GM21576 (cell line): ENCODE results near the gene CFAP20DC.
"Not testable (repeated sequence)": the region's sequence is repeated elsewhere in the genome, so short reads cannot be mapped to it uniquely, and the experiment has no call there.

Experiments
- ATAC-seq: cut with Tn5 transposase; IDR thresholded peaks from one replicate; pipeline ENCODE4 v1.9.1; 2021; ENCODE audit warnings: mild to moderate bottlenecking, moderate library complexity; ENCODE audit not compliant: unreplicated experiment

The CFAP20DC gene

DNA sequence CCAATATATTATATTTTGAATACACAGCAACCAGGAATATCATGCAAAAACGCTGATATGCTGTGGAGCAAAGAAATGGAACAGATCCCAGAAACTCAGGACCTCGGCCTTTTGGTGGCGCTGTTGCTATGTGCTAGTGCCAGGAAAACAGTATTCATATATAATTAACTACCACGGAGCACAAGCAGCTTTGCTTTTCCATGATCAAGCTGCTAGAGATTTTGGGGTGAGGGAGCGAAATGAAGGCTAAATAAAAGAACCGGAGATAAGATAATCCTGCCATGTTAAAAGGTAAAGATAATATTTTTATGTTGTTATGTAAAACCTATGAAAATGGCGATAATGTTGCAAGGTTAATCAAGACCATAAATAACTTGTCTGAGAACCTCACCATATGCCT lies 225.5 kb downstream of the CFAP20DC start:
- no peak for ATAC-seq

DNA sequence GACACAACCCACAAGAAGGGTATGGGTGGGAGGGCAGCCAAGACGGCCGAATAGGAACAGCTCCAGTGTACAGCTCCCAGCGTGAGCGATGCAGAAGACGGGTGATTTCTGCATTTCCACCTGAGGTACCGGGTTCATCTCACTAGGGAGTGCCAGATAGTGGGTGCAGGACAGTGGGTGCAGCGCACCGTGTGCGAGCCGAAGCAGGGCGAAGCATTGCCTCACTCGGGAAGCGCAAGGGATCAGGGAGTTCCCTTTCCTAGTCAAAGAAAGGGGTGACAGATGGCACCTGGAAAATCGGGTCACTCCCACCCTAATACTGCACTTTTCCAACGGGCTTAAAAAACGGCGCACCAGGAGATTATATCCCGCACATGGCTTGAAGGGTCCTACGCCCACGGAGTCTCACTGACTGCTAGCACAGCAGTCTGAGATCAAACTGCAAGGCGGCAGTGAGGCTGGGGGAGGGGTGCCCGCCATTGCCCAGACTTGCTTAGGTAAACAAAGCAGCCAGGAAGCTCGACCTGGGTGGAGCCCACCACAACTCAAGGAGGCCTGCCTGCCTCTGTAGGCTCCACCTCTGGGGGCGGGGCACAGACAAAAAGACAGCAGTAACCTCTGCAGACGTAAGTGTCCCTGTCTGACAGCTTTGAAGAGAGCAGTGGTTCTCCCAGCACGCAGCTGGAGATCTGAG lies 243.1 kb downstream of the CFAP20DC start:
- ATAC-seq: not testable (repeated sequence)

DNA sequence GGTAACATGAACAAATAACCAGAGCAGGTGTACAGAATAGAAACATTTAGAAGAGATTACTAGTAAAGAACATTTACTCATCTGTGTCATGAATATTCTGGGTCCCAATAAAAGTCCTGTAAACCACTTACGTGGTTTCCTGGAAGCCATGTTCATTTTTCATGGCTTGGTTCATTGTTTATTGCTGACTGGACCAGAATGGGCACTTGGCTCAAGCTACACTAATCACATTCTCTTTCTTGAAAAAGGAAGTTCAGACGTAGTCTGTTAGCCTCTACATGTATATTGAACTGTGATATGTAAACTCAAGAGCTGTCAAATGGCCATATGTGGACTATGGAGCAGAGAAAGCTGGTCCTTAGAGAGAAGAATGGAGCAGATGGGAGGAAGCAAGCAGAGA lies 244.9 kb downstream of the CFAP20DC start:
- no peak for ATAC-seq

DNA sequence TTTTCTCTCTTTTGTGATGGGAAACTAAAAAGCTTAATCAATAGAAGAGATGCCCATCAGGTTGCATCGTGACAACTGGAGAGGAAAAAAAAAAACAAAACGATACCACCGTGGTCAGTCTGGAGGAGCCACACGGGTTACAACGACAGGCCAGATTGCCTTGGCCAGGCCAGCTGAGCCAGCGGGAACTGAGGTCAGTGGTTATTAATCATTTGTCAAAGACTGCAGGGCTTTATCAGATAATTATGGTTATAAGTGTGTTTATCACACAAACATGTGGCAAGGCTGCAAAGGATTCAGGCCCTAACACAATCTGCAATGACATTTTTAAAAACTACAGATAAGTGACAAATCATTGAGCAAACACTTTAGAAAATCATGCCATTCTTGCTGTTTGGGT lies 248.3 kb downstream of the CFAP20DC start:
- ATAC-seq: no peak

DNA sequence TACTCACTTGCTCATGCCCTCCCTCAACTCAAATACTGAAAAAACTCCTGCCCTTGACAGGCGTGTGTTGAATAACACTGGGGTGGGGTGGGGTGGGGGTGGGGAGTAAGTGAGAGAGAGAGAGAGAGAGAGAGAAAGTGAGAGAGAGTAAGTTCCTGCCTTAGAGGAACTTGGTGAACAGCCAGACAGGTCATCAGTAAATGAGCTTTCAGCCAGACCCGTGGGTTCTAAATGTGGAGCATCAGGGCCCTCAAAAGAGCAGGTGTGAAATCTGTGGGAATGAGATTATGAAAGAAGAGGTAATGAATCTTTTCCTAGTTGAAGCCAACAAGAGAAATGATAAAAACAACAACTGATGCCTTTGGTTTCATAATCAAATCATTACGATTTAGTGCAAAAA lies 248.9 kb downstream of the CFAP20DC start:
- ATAC-seq: no peak

DNA sequence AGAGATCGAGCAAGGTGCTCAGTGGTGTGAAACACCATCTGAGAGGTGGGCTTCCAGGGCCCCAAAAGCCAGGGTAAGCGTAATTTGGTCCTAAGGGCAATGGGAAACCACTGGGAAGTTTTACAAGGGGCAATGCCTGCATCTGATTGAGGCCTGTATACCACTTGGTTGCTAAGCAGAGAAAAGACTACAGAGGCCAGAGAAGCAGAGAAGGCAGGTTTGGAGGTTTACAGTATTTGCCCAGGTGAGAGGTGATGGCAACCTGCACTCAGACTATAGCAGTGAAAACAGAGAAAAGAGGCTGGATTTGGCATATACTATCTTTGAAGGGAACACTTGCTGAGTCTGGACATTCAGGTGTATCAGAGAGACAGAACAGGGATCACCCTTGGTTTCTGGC lies 249.8 kb downstream of the CFAP20DC start:
- ATAC-seq: no peak

DNA sequence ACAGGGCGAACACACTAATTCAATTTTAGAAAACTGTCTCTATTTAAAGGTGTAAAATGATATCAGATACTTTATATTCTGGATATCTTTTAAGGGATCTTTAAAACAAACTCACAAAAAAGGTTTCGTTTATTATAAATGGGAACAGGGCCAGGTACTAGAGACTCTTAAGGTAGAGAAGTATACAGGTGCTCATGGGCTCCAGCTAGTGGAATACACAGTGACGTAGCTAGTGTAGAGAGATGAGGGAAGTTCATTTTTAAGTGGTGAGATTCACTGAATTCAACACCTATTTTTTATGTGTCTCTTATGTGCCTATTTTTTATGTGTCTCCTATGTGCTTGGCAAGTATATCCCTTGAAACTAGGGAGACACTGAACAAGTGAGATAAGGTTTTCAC lies 250.6 kb downstream of the CFAP20DC start:
- ATAC-seq: no peak

DNA sequence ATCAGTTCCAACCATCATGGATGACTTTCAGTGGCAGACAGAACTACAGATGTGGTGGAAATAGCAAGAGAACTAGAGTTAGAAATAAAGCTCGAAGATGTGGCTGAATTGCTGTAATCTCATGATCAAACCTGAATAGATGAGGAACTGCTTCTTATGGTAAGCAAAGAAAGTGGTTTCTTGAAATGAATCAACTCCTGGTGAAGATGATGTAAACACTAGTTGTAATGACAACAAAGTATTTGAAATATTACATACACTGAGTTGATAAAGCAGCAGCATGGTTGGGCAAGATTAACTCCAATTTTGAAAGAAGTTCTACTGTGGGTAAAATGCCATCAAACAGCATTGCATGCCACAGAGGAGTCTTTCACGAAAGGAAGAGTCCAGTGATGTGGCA lies 251.5 kb downstream of the CFAP20DC start:
- no peak for ATAC-seq

DNA sequence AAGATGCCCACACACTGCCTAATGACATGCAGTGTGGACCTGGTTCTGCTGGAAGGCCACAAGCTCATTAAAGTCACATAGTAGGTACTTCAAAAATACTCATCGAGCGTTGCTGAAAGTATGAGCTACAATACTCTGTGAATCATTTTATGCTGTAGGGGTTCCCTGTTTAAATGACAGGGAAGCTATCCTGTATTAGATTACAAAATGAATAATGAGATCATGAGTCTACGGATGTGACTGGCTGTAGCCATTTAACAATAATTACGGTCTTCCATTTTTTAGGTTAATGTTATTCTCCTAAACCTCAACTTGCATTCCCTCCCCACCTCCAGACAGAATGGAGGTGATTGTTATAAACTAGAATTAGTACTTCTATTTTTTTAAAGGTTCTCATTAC lies 255.1 kb downstream of the CFAP20DC start:
- no peak for ATAC-seq

DNA sequence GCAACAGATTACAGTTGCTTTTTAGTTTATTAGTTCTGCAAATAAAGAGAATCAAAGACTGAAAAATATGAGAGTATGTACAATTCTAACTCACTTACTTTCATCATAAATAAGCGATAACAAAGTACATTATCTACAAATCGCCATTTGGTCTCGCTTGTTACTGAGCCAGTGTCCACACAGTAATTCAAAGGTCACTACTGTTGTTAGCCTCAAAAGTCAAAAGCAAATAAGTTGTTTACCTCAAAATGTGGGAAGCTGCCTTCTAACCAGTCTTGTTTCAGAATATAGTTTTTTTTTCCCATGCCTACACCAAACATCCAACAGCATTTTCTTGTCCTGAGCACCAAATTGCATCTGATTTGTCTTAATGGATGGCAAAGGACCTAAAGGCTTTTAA lies 255.9 kb downstream of the CFAP20DC start:
- no peak for ATAC-seq

DNA sequence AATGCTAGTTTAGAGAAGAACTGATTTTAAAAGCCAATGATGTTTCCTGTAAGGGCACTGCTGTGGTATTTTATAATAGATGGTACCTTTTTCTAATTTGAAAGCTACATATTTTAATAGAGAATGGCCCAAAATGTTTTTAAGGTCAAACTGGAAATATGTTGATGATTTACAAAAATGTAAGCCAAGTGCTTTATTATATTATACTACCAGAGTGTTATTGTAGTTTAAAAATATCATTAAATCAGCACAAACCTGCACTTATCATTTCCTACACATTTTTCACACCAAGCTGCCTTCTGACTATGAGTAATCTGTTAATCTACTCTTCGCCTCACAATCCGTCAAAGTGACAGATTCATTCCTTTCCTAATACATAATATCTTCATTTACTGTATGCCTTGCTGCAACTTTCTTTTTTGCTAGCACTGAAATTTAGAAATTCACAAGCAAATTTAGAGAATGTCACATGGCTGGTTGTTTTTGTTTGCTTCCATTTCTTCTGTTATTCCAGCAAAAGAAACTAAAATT lies 256.8 kb downstream of the CFAP20DC start:
- no peak for ATAC-seq

DNA sequence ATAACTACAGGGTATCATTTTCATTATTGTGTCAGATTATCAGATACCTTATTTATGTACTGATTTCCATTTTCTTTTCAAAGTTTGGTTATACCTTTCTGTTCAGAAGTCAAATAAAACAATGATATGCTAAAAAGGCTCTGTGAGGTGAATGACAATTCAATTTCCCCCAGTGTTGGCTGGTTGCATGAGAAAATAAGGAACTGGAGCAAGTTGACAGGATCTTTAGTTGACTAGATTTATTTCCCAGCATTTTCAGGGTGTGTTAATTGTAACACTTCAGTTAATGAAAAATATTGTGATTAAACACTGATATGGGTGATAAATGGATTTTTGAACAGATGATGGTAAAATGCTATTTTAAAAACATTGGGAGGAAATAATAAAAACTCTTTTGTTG lies 260.4 kb downstream of the CFAP20DC start:
- no peak for ATAC-seq

DNA sequence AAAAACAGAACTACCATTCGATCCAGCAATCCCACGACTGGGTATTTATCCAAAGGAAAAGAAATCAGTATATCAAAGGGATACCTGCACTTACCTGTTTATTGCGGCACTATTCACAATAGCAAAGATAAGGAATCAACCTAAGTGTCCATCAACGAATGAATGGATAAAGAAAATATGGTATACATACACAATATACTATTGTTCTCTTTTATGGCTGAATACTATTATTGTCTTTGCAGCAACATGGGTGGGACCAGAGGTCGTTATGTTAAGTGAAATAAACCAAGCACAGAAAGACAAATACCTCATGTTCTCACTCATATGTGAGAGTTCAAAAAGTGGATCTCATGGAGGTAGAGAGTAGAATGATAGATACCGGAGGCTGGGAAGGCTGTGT lies 264.9 kb downstream of the CFAP20DC start:
- no peak for ATAC-seq

DNA sequence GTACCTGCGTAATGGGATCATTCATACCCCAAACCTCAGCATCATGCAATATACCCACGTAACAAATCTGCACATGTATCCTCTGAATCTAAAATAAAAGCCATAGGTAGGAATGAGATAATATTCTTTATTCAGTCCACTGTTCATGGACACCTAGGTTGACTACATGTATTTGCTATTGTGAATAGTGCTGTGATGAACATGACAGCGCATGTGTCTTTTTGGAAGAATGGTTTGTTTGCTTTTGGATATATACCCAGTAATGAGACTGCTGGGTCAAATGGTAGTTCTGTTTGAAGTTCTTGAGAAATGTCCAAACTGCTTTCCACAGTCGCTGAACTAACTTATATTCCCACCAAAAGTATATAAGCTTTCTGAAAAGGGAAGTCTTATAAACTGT lies 265.4 kb downstream of the CFAP20DC start:
- no peak for ATAC-seq

DNA sequence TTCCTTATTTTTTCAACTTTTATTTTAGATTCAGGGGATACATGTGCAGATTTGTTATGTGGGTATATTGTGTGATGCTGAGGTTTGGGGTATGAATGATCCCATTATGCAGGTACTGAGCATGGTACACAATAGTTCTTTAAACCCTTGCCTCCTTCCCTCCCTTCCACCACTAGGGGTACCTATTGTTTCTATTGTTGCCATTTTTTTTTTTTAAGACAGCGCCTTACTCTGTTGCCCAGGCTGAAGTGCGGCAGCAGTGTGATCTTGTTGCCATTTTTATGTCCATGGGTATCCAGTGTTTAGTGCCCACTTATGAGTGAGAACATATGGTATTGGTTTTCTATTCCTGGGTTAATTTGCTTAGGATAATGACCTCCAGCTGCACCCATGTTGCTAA lies 266.0 kb downstream of the CFAP20DC start:
- ATAC-seq: no peak

DNA sequence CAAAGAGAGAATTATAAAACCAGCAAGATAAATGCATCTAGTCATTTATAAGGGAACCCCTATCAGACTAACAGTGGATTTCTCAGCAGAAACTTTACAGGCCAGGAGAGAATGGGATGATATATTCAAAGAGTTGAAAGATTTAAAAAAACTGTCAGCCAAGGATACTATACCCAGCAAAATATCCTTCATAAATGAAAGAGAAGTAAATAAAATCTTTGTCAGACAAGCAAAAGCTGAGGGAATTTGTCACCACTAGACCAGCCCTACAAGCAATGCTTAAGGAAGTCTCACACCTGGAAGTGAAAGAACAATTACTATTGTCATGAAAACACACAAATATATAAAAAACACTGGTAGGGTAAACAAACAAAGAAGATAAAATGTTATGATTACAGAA lies 269.9 kb downstream of the CFAP20DC start:
- ATAC-seq: no peak

DNA sequence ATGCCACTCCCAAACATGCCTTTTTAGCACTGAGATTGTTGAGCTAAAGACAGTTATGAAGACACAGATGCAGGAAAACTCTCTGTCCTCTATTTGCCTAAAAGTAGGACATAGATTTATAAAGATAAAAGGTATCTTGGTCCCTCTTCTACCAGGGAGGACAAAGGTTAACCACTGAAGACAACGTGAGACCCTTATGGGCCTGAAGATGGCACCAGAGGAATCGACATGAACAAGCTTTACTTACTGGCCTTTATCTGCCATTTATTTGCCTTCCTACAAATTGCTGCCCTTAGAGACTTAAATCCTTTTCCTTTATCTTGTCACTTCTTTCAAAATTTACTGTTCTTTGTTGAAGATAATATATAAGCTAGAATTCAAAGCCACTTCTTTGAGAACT lies 273.6 kb downstream of the CFAP20DC start:
- no peak for ATAC-seq

DNA sequence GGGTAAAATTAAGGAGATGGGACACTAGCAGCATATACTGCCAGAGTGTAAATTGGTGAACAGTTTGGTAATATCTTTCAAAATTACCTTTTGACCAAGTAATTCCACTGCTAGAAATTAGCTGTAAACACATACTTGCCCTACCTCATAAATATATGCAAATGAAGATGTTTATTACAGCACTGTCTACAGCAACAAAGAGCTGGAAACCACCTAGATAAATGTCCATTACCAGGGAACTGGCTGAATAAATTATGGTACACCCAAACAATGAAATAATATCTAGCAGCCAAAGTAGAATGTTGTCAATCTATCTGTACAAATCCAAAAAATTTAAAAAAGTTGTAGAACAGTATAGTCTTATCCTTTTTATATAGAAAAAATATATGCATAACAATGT lies 277.4 kb downstream of the CFAP20DC start:
- ATAC-seq: no peak

DNA sequence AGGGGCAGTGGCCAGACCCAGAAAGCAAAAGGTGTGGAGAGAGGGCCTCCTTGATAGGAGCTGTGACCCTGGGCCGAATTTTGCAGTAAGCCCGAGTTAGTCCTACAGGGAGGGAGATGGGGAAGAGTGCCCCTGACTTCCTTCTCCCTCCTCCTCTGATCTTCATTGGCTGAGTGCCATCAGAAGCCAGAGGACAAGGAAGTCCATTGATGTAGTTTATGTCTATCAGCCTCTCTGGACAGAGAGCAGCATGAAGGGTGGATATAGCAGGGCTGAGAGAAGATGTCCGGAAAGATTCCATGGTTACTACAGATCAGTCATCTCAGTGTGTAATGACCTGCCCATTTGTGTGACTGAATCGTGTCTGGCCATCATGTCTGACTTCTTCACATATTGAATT lies 280.8 kb downstream of the CFAP20DC start:
- no peak for ATAC-seq

DNA sequence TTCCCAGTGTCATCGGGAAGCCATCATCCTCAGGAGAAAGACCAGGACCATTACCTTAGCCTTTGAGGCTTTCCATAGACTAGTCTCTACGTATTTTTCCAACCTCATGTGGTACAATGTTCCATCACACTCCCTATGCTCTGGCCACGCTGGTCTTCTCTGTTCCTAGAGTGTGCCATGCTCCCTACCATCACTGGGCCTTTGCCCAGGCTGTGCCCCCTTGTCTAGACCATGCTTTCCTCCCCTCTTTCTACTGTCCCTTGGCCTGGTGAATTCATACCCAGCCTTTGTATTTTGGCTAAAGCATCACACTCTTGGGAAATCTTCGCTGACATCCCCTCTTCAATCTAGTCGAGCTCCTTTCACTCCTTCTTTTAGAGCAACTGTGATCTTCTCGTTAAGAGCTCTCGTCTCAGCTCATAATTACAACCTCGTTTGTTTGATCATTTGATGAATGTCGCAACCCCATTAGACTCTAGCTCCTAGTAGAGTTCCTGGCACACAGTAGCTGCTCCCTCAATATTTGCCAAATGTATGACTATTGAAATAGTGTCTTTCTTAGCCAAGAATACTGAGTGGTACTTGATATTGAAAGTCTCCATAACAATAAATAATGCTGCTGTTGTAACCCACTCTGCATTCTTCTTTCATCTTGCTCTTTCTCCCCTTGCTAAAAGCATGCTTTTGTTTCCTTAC lies 283.1 kb downstream of the CFAP20DC start:
- no peak for ATAC-seq

DNA sequence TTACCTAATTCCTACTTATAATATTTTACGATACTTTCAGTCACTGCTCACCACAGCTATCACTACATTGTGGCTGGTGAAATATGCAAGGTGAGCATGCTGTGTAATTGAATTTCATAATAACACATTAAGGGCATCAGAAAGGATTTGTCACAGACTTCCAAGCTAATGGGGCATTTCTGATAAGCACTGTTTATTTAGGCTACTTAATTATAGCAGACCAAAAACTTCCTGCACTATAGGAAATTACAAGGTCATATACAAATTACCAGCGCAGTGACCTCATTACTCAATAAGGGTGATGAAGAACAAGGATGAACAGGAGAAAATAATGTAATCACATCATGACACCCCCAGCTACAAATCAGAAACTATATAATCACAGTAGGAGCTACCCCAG lies 294.7 kb downstream of the CFAP20DC start:
- ATAC-seq: no peak

DNA sequence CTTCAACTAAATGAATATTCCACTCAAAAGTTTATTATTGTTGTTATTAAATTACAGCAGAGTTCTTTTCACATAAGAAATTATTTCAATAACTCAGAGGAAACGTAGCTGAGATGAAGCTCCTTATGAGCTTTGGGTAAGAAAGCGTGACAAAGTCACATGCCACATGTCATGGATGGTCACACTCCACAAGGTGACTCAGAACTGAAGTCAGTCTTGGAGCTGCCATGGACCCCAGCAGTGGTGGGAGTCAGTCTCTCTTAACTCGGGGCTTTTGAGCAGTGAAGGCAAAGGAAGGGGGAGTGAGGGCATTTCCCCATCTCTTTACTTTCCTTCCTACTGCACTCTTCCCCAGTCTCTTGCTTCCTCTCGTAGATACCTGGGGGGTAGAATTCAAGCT lies 295.8 kb downstream of the CFAP20DC start:
- no peak for ATAC-seq
